HEK293 (cell line): ENCODE results near the gene SHD.

Experiments used
- CTCF ChIA-PET: fragments of 350-600 bp; formaldehyde crosslinking; extraction: SDS; loops from one replicate; lab custom pipeline; 2021; ENCODE audit warnings: antibody characterized with exemption; lab: Yijun Ruan, JAX
- POLR2A ChIA-PET: fragments of 300-600 bp; formaldehyde crosslinking; extraction: SDS; loops from one replicate; lab custom pipeline; 2020; ENCODE audit warnings: antibody characterized with exemption, inconsistent platforms; lab: Yijun Ruan, JAX
- H3K27ac ChIP-seq: fragments of 200-500 bp; sonication (Bioruptor generic); 2 replicates; pipeline ENCODE4 v1.5.1; 2014; ENCODE audit warnings: low read depth, low read length, control low read depth, inconsistent platforms; ENCODE audit errors: extremely low read depth
- H3K36me3 ChIP-seq, 2 experiments: fragments of 200-500 bp in 1 of 2; sonication (Bioruptor generic) in 1 of 2; 1 replicate in 1 of 2; 2 replicates in 1 of 2; pipeline ENCODE4 v1.5.1; 2014 to 2017; ENCODE audit warnings: inconsistent platforms in 2 of 2, low read length in 2 of 2; ENCODE audit not compliant: control insufficient read depth in 2 of 2, insufficient read depth in 1 of 2
- H3K4me1 ChIP-seq: fragments of 200-500 bp; sonication (Bioruptor generic); 2 replicates; pipeline ENCODE4 v1.5.1; 2014; ENCODE audit warnings: mild to moderate bottlenecking, low read length, inconsistent platforms; ENCODE audit not compliant: control insufficient read depth, insufficient read depth
- H3K4me3 ChIP-seq: 2 replicates; pipeline ENCODE4 v1.5.1; 2011; ENCODE audit warnings: low read depth, mild to moderate bottlenecking, control low read depth, low read length, moderate library complexity
- H3K9me3 ChIP-seq: fragments of 200-500 bp; sonication (Bioruptor generic); 2 replicates; pipeline ENCODE4 v1.5.1; 2014; ENCODE audit warnings: low read depth, low read length, inconsistent platforms; ENCODE audit not compliant: control insufficient read depth, insufficient read depth
- BCL11A ChIP-seq: fragments of 450-650 bp; formaldehyde crosslinking; IDR thresholded peaks from 2 replicates; pipeline ENCODE4 v1.5.1; 2016; ENCODE audit warnings: low read depth, missing biosample characterization, missing genetic modification characterization
- BCL11B ChIP-seq: fragments of 450-650 bp; formaldehyde crosslinking; IDR thresholded peaks from 2 replicates; pipeline ENCODE4 v1.5.1; 2016; ENCODE audit warnings: low read depth, missing biosample characterization, missing genetic modification characterization
- BCL6B ChIP-seq: fragments of 450-650 bp; formaldehyde crosslinking; IDR thresholded peaks from 2 replicates; pipeline ENCODE4 v1.5.1; 2017; ENCODE audit warnings: missing biosample characterization, missing genetic modification characterization
- HOXD13 ChIP-seq: sonication (generic); formaldehyde crosslinking; IDR thresholded peaks from 2 replicates; pipeline ENCODE4 v1.8.0; 2022; ENCODE audit warnings: missing genetic modification reagents, borderline replicate concordance
- PRDM1 ChIP-seq: fragments of 450-650 bp; formaldehyde crosslinking; IDR thresholded peaks from 2 replicates; pipeline ENCODE4; 2016; ENCODE audit warnings: missing biosample characterization, missing genetic modification characterization
- PRDM10 ChIP-seq: fragments of 450-650 bp; formaldehyde crosslinking; IDR thresholded peaks from 2 replicates; pipeline ENCODE4 v1.5.1; 2016; ENCODE audit warnings: missing biosample characterization, missing genetic modification characterization
- ZNF174 ChIP-seq: fragments of 450-650 bp; formaldehyde crosslinking; IDR thresholded peaks from 2 replicates; pipeline ENCODE4 v1.5.0; 2017; ENCODE audit warnings: missing biosample characterization, mild to moderate bottlenecking, missing genetic modification characterization
- ZNF280D ChIP-seq: fragments of 450-650 bp; formaldehyde crosslinking; IDR thresholded peaks from 2 replicates; pipeline ENCODE4 v1.5.1; 2016; ENCODE audit warnings: missing biosample characterization, missing genetic modification characterization
- ZNF302 ChIP-seq: fragments of 450-650 bp; formaldehyde crosslinking; IDR thresholded peaks from 2 replicates; pipeline ENCODE4 v1.5.1; 2016; ENCODE audit warnings: missing biosample characterization, missing genetic modification characterization, low read depth
- ZNF394 ChIP-seq: fragments of 450-650 bp; formaldehyde crosslinking; IDR thresholded peaks from 2 replicates; pipeline ENCODE4 v1.5.1; 2016; ENCODE audit warnings: missing biosample characterization, missing genetic modification characterization, mild to moderate bottlenecking, moderate library complexity, borderline replicate concordance
- ZNF398 ChIP-seq: fragments of 450-650 bp; formaldehyde crosslinking; IDR thresholded peaks from 2 replicates; pipeline ENCODE4 v1.5.1; 2017; ENCODE audit warnings: missing biosample characterization, missing genetic modification characterization
- ZNF404 ChIP-seq: fragments of 450-650 bp; formaldehyde crosslinking; IDR thresholded peaks from 2 replicates; pipeline ENCODE4 v1.5.1; 2017; ENCODE audit warnings: missing biosample characterization, missing genetic modification characterization
- ZNF521 ChIP-seq: fragments of 450-650 bp; formaldehyde crosslinking; IDR thresholded peaks from 2 replicates; pipeline ENCODE4 v1.5.1; 2017; ENCODE audit warnings: missing biosample characterization, mild to moderate bottlenecking, missing genetic modification characterization
- ZNF621 ChIP-seq: fragments of 450-650 bp; formaldehyde crosslinking; IDR thresholded peaks from 2 replicates; pipeline ENCODE4 v1.5.1; 2017; ENCODE audit warnings: missing biosample characterization, missing genetic modification characterization
- ZNF629 ChIP-seq: fragments of 450-650 bp; formaldehyde crosslinking; IDR thresholded peaks from 2 replicates; pipeline ENCODE4 v1.5.1; 2017; ENCODE audit warnings: missing biosample characterization, missing genetic modification characterization
- ZNF645 ChIP-seq: fragments of 450-650 bp; formaldehyde crosslinking; IDR thresholded peaks from 2 replicates; pipeline ENCODE4; 2016; ENCODE audit warnings: missing biosample characterization, missing genetic modification characterization
- ZNF664 ChIP-seq: fragments of 450-650 bp; formaldehyde crosslinking; IDR thresholded peaks from 2 replicates; pipeline ENCODE4 v1.5.1; 2016; ENCODE audit warnings: missing biosample characterization, missing genetic modification characterization
- ZNF776 ChIP-seq: fragments of 450-650 bp; formaldehyde crosslinking; IDR thresholded peaks from 2 replicates; pipeline ENCODE4 v1.5.0; 2017; ENCODE audit warnings: missing biosample characterization, missing genetic modification characterization, borderline replicate concordance
- ZXDB ChIP-seq: fragments of 450-650 bp; formaldehyde crosslinking; IDR thresholded peaks from 2 replicates; pipeline ENCODE4 v1.5.1; 2016; ENCODE audit warnings: missing biosample characterization, missing genetic modification characterization

SHD gene

GRCh38 chr19:4256563-4256962 is 22.5 kb upstream of the SHD start:
- Histone ChIP-seq H3K4me1 (no peaks in the 10 kb centered on the region), H3K27ac (no peak overlapping the region), H3K36me3 (peaks cover 32 to 71% of the 10 kb centered on the region in 2 experiments; a peak in 2 of 3 replicates), H3K9me3 (no peaks in the 10 kb centered on the region), H3K4me3 (no peak overlapping the region)
- POLR2A ChIA-PET: no interaction called here
- TF ChIP-seq ZNF280D (peak; percentile 38; the same call in 1 of the 2 replicates), ZNF521 (tag by site-specific recombination) (no peak)
- CTCF ChIA-PET: interaction anchor here (2.7 kb wide), 1 partner anchor 10 kb away, joined by 19 read pairs; no protein-coding TSS in a partner anchor

GRCh38 chr19:4257025-4257424 is 22.0 kb upstream of the SHD start:
- TF ChIP-seq ZNF664 (tag by site-specific recombination) (peak; percentile 81), ZNF645 (no peak)
- CTCF ChIA-PET: interaction anchor here (2.7 kb wide), 1 partner anchor 10 kb away, joined by 19 read pairs; no protein-coding TSS in a partner anchor
- Histone ChIP-seq H3K9me3 (no peaks in the 10 kb centered on the region), H3K4me3 (no peak overlapping the region), H3K4me1 (no peaks in the 10 kb centered on the region), H3K27ac (no peak overlapping the region), H3K36me3 (peaks cover 27 to 71% of the 10 kb centered on the region in 2 experiments; a peak in 2 of 3 replicates)
- POLR2A ChIA-PET: interaction anchor here (0.7 kb wide), 1 partner anchor 8 kb away, joined by 5 read pairs; no protein-coding TSS in a partner anchor

GRCh38 chr19:4258181-4258580 is 20.9 kb upstream of the SHD start:
- Histone ChIP-seq H3K4me3 (no peak overlapping the region), H3K27ac (no peak overlapping the region), H3K4me1 (no peaks in the 10 kb centered on the region), H3K9me3 (no peaks in the 10 kb centered on the region), H3K36me3 (peaks cover 24 to 65% of the 10 kb centered on the region in 2 experiments; a peak in 2 of 3 replicates)
- TF ChIP-seq PRDM10 (tag by site-specific recombination) (no peak), ZNF629 (tag by site-specific recombination) (no peak), PRDM1 (tag by site-specific recombination) (no peak), ZNF394 (tag by site-specific recombination) (no peak), ZNF776 (no peak), ZNF621 (no peak), ZNF174 (tag by site-specific recombination) (no peak), ZNF302 (tag by site-specific recombination) (no peak), ZXDB (tag by site-specific recombination) (no peak), BCL11A (tag by site-specific recombination) (no peak), ZNF398 (tag by site-specific recombination) (no peak), BCL11B (tag by site-specific recombination) (no peak), ZNF404 (tag by site-specific recombination) (no peak), HOXD13 (CRISPR knock-in tag) (no peak), BCL6B (tag by site-specific recombination) (no peak)
- ChIA-PET CTCF (interaction anchor here (1.2 kb wide), 1 partner anchor 9 kb away, joined by 4 read pairs; no protein-coding TSS in a partner anchor), POLR2A (interaction anchor here (0.6 kb wide), 1 partner anchor 415 kb away, joined by 3 read pairs; no protein-coding TSS in a partner anchor)
